ENCODE data around the gene PRDM8. TPM values are rescaled to one million over a fixed set of nuclear protein-coding genes. Genes with fewer than 3 reads are reported as not detected.

Gene PRDM8
- polyA plus RNA-seq, 2 of the 4 experiments (the other 2 are of a cell fraction): 0.10 to 0.14 TPM

GRCh38 chr4:80162418-80162817 is 34.9 kb upstream of the PRDM8 start:
- Histone ChIP-seq H3K27ac (no peak overlapping the region), H3K9me3 (no peaks in the 10 kb centered on the region), H3K4me2 (no peak overlapping the region), H3K4me3 (no peak overlapping the region), H3K4me1 (no peaks in the 10 kb centered on the region)
- FAIRE-seq (no peak), DNase-seq (ENCODE audit: low read depth in 1 of 2, low spot score in 1 of 2) (no peak), ATAC-seq (no peak)
- ChIA-PET POLR2A (no interaction called here), CTCF (no interaction called here)
- TF ChIP-seq CBX8 (IDR thresholded peaks at IDR 0.05) (no peak), RARB (CRISPR knock-in tag; IDR thresholded peaks at IDR 0.05) (no peak), HOXB5 (CRISPR knock-in tag; IDR thresholded peaks at IDR 0.05) (no peak), HOXB13 (CRISPR knock-in tag; IDR thresholded peaks at IDR 0.05; ENCODE audit: low read depth) (no peak), KDM1A (IDR thresholded peaks at IDR 0.05; ENCODE audit: low read depth) (no peak), ZFP36 (IDR thresholded peaks at IDR 0.05; ENCODE audit: borderline replicate concordance, partially characterized antibody) (no peak), E2F6 (IDR thresholded peaks at IDR 0.05; ENCODE audit: borderline replicate concordance, low read depth) (no peak), ELK1 (IDR thresholded peaks at IDR 0.05; ENCODE audit: low read depth, low read length) (no peak), JUN (IDR thresholded peaks at IDR 0.05) (no peak), ZSCAN20 (CRISPR knock-in tag; IDR thresholded peaks at IDR 0.05) (no peak), REST (IDR thresholded peaks at IDR 0.05) (no peak), NPAS2 (CRISPR knock-in tag; IDR thresholded peaks at IDR 0.05; ENCODE audit: borderline replicate concordance) (no peak), KDM5A (IDR thresholded peaks at IDR 0.05) (no peak), CTCF (IDR thresholded peaks at IDR 0.05) (no peak), SREBF2 (IDR thresholded peaks at IDR 0.05) (no peak), EHF (CRISPR knock-in tag; IDR thresholded peaks at IDR 0.05) (no peak), POLR2A (IDR thresholded peaks at IDR 0.05; ENCODE audit: low read length) (no peak), HEYL (CRISPR knock-in tag; IDR thresholded peaks at IDR 0.05) (no peak), FOSL2 (IDR thresholded peaks at IDR 0.05) (no peak), FOSL2 (CRISPR knock-in tag; IDR thresholded peaks at IDR 0.05) (no peak), NFE2L2 (conservative IDR thresholded peaks at IDR 0.05; ENCODE audit: low read length) (no peak)
- WGBS (ENCODE audit: missing lambda C conversion rate): 30% methylated on average over 4 of the region's 4 CpGs

- ChIA-PET CTCF (interaction anchor here (0.6 kb wide), 1 partner anchor 21 kb away, joined by 4 read pairs; no protein-coding TSS in a partner anchor), POLR2A (no interaction called here)
- Histone ChIP-seq H3K9me3 (no peaks in the 10 kb centered on the region), H3K4me2 (no peak overlapping the region), H3K27ac (no peak overlapping the region), H3K4me3 (no peak overlapping the region), H3K4me1 (no peaks in the 10 kb centered on the region)
- DNase-seq (ENCODE audit: low read depth in 1 of 2, low spot score in 1 of 2) (no peak), ATAC-seq (no peak), FAIRE-seq (no peak)
- TF ChIP-seq MAFK (IDR thresholded peaks at IDR 0.05; ENCODE audit: partially characterized antibody) (no peak), E2F6 (IDR thresholded peaks at IDR 0.05; ENCODE audit: borderline replicate concordance, low read depth) (no peak), HDAC2 (IDR thresholded peaks at IDR 0.05) (no peak), NR3C1 (IDR thresholded peaks at IDR 0.05) (no peak), FOXS1 (CRISPR knock-in tag; IDR thresholded peaks at IDR 0.05) (no peak), USF2 (IDR thresholded peaks at IDR 0.05) (no peak), CHD2 (IDR thresholded peaks at IDR 0.05; ENCODE audit: low read length, partially characterized antibody) (no peak), HES2 (IDR thresholded peaks at IDR 0.05) (no peak), ZC3H11A (IDR thresholded peaks at IDR 0.05) (no peak), JUNB (IDR thresholded peaks at IDR 0.05) (no peak), RARB (CRISPR knock-in tag; IDR thresholded peaks at IDR 0.05) (no peak), ESRRA (IDR thresholded peaks at IDR 0.05; ENCODE audit: borderline replicate concordance, low read length) (no peak), EP300 (IDR thresholded peaks at IDR 0.05) (no peak), KDM1A (IDR thresholded peaks at IDR 0.05; ENCODE audit: low read depth) (no peak)
Observed at GRCh38 chr4:80165855-80166254, 31.4 kb upstream of the PRDM8 start.
